ENCODE data around the gene NUDT16L1.

DNA sequence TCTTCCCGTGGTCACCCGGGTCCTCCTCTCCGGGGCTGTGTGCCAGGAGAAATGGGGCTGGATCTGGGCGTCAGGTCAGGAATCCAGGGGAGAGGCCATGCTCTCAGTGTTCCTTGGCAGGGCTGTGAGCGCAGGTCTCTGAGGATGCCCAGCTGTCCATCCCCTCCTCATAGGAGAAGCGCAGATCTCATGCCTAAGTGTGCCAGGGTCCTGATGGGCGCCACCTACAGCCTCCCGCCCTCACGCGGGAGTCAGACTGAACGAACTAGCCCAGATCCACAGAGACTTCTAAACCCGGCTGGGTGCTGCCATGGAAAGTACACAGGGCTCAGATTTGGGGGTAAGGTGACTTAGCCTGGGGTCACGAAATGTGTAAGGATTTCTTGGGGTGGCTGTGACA, 44.4 kb upstream of the NUDT16L1 start:
- TF ChIP-seq, protein P1, sequence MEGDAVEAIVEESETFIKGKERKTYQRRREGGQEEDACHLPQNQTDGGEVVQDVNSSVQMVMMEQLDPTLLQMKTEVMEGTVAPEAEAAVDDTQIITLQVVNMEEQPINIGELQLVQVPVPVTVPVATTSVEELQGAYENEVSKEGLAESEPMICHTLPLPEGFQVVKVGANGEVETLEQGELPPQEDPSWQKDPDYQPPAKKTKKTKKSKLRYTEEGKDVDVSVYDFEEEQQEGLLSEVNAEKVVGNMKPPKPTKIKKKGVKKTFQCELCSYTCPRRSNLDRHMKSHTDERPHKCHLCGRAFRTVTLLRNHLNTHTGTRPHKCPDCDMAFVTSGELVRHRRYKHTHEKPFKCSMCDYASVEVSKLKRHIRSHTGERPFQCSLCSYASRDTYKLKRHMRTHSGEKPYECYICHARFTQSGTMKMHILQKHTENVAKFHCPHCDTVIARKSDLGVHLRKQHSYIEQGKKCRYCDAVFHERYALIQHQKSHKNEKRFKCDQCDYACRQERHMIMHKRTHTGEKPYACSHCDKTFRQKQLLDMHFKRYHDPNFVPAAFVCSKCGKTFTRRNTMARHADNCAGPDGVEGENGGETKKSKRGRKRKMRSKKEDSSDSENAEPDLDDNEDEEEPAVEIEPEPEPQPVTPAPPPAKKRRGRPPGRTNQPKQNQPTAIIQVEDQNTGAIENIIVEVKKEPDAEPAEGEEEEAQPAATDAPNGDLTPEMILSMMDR (IDR thresholded peaks at IDR 0.05): no peak
- TF ChIP-seq POLR2A (IDR thresholded peaks at IDR 0.05) (no peak), POLR2AphosphoS5 (IDR thresholded peaks at IDR 0.05) (no peak)
